ENCODE measurements around the gene FBXO15.

The FBXO15 gene

DNA sequence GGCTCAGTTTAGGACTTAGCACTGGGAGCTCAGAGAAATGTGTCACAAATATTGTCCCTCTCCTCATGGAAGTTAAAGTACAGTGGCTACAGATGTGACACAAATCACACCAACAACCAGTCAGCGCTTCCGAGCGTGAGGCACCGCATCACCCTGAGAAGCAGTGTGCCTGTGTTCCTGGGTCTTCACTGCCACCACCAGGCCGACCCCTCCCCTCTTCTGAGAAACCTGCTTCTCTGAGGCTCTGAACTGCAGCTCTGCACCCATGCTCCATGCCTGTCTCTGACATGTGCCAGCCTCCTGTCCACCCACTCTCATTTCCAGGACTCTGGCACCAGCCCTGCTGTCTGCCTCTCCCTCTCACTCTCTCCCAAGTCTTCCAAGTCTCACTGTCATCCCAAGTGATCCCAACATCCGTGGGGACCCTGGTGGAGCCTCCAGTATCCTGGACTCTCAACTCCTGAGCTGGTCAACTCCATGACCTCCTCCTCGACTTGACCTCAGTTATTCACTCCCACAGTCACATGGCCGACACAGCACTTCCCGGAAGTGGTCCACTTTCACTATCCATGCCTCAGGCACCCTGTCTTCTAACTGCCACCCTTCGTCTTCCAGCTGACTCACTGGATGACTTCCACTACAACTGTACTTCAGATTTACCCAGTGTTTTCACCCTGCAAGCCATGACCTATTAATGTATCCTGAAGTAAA is 73.5 kb downstream of the FBXO15 start:
- Histone ChIP-seq H2AFZ (no peak overlapping the region), H3K9ac (no peak overlapping the region), H3K27ac (no peak overlapping the region), H3K4me3 (ENCODE audit: low read depth, low read length) (no peak overlapping the region), H3K4me1 (no peaks in the 10 kb centered on the region), H3K9me3 (ENCODE audit: control insufficient read depth, low read length) (no peaks in the 10 kb centered on the region), H3K4me2 (ENCODE audit: low read length) (no peak overlapping the region), H3K27me3 (ENCODE audit: control insufficient read depth, insufficient read depth, low read length) (no peaks in the 10 kb centered on the region), H3K79me2 (no peaks in the 10 kb centered on the region), H3K36me3 (ENCODE audit: control insufficient read depth, insufficient read depth, low read length) (no peaks in the 10 kb centered on the region)
- TF ChIP-seq, protein P1, sequence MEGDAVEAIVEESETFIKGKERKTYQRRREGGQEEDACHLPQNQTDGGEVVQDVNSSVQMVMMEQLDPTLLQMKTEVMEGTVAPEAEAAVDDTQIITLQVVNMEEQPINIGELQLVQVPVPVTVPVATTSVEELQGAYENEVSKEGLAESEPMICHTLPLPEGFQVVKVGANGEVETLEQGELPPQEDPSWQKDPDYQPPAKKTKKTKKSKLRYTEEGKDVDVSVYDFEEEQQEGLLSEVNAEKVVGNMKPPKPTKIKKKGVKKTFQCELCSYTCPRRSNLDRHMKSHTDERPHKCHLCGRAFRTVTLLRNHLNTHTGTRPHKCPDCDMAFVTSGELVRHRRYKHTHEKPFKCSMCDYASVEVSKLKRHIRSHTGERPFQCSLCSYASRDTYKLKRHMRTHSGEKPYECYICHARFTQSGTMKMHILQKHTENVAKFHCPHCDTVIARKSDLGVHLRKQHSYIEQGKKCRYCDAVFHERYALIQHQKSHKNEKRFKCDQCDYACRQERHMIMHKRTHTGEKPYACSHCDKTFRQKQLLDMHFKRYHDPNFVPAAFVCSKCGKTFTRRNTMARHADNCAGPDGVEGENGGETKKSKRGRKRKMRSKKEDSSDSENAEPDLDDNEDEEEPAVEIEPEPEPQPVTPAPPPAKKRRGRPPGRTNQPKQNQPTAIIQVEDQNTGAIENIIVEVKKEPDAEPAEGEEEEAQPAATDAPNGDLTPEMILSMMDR (IDR thresholded peaks at IDR 0.05) = no peak

DNA sequence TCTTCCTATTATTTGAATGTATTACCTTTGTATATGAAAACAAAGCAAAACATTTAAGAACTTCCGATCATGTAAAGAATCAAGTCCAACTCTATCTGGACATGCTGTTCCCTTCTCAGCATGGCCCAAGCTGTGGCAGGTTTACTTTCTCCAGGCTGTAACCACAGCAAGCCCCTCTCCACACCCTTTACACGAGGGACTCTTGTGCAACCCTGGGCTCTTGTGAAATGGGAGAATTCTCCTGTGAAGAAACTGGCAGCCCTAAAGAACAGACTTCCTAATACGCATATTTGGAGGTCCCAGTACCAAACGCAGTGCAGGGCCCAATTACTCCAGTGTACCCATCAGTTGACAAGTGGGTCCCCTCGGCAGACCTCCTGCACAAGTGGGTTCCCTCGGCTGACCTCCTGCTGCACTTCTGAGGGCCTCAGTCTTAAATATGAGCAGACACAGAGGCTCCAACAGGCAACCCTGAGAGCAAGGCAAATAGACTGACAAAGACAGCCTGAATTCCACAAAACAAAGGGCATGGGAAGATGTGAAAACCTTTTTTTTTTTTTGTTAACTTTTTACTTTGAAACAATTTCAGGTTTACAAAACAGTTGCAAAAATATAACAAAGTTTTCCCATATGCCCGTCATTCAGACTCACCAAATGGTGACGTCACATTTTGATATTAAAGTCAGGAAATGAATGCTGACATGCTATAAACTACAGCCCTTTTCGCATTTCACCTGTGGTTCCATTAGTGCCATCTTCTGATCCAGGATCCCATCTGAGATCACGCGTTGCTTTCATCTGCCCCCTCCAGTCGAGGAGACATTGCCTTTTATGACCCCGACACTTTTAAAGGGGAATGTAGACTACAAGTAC is 78.2 kb downstream of the FBXO15 start:
- TF ChIP-seq, protein P1 (IDR thresholded peaks at IDR 0.05) = no peak
- Histone ChIP-seq H3K9ac (no peak overlapping the region), H3K4me2 (ENCODE audit: low read length) (no peak overlapping the region), H3K36me3 (ENCODE audit: control insufficient read depth, insufficient read depth, low read length) (no peaks in the 10 kb centered on the region), H3K27me3 (ENCODE audit: control insufficient read depth, insufficient read depth, low read length) (no peaks in the 10 kb centered on the region), H3K9me3 (ENCODE audit: control insufficient read depth, low read length) (no peaks in the 10 kb centered on the region), H3K27ac (no peak overlapping the region), H3K79me2 (no peaks in the 10 kb centered on the region), H3K4me3 (ENCODE audit: low read depth, low read length) (no peak overlapping the region), H2AFZ (no peak overlapping the region), H3K4me1 (no peaks in the 10 kb centered on the region)

DNA sequence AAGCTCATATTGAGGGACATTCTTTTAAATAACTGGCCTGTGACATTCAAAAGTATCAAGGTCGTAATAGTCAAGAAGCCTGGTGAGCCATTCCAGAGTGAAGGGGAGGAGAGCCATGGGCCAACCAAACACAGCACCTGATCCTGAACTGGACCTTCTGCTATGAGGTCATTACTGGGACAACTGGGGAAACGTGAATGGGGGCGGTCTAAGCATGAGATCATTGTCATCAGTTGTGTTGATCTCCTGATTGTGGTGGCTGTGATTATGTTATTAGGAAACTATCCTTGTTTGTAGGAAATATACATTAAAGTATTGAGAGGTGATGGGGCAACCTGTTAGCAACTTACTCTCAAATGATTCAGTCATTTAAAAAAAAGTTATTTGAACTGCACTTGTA is 79.3 kb downstream of the FBXO15 start:
- H3K27ac ChIP-seq = no peak overlapping the region
- no peak overlapping the region for H2AFZ ChIP-seq
- no peaks in the 10 kb centered on the region for H3K79me2 ChIP-seq
- H3K4me2 ChIP-seq (ENCODE audit: low read length) = no peak overlapping the region
- no peak overlapping the region for H3K9ac ChIP-seq
- H3K4me1 ChIP-seq = no peaks in the 10 kb centered on the region
- TF ChIP-seq, protein P1 (IDR thresholded peaks at IDR 0.05) = no peak
- no peaks in the 10 kb centered on the region for H3K36me3 ChIP-seq (ENCODE audit: control insufficient read depth, insufficient read depth, low read length)
- H3K4me3 ChIP-seq (ENCODE audit: low read depth, low read length) = no peak overlapping the region
- no peaks in the 10 kb centered on the region for H3K9me3 ChIP-seq (ENCODE audit: control insufficient read depth, low read length)
- H3K27me3 ChIP-seq (ENCODE audit: control insufficient read depth, insufficient read depth, low read length) = no peaks in the 10 kb centered on the region

DNA sequence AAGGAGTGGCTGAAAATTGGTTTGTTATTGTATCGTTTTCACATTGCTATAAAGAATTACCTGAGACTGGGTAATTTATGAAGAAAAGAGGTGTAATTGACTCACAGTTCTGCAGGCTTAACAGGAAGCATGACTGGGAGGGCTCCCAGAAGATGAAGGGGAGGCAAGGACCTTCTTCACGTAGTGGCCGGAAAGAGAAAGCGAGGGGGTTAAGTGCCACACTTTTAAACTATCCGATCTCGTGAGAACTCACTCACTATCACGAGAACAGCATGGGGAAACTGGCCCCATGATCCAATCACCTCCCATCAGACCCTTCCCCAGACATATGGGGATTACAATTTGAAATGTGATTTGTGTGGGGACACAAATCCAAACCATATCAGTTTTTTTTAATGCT is 81.6 kb downstream of the FBXO15 start:
- Histone ChIP-seq H3K27me3 (ENCODE audit: control insufficient read depth, insufficient read depth, low read length) (no peaks in the 10 kb centered on the region), H3K9ac (no peak overlapping the region), H2AFZ (no peak overlapping the region), H3K36me3 (ENCODE audit: control insufficient read depth, insufficient read depth, low read length) (no peaks in the 10 kb centered on the region), H3K4me3 (ENCODE audit: low read depth, low read length) (no peak overlapping the region), H3K4me2 (ENCODE audit: low read length) (no peak overlapping the region), H3K4me1 (no peaks in the 10 kb centered on the region), H3K79me2 (no peaks in the 10 kb centered on the region), H3K9me3 (ENCODE audit: control insufficient read depth, low read length) (no peaks in the 10 kb centered on the region), H3K27ac (no peak overlapping the region)
- TF ChIP-seq, protein P1 (IDR thresholded peaks at IDR 0.05) = no peak
